Naive B cell (primary cell): ENCODE results near the gene SLC25A6. TPM values are rescaled to one million over a fixed set of nuclear protein-coding genes. Genes with fewer than 3 reads are reported as not detected.
"Not testable (repeated sequence)": the region's sequence is repeated elsewhere in the genome, so short reads cannot be mapped to it uniquely, and the experiment has no call there.

Experiments
- ATAC-seq, 2 donors: fragments of 150-1000 bp; cut with Tn5 transposase; 2 replicates each; pipeline ENCODE4 v1.10.0; 2021; ENCODE audit warnings: low read depth in 2 of 2, mild to moderate bottlenecking in 2 of 2, moderate library complexity in 2 of 2
- DNase-seq: peaks from one replicate; pipeline ENCODE4 v3.0.0; 2022
- H3K27ac Mint-ChIP-seq, 6 donors: one replicate each; pipeline ENCODE4 v1.8.0; 2020 to 2022; ENCODE audit warnings: mild to moderate bottlenecking in 6 of 6, mixed read lengths in 6 of 6, moderate library complexity in 5 of 6, inconsistent platforms in 2 of 6
- H3K27me3 Mint-ChIP-seq, 3 donors: one replicate each; pipeline ENCODE4 v1.8.0; 2021 to 2022; ENCODE audit warnings: mixed read lengths in 3 of 3, mild to moderate bottlenecking in 1 of 3
- H3K36me3 Mint-ChIP-seq, 2 donors: one replicate each; pipeline ENCODE4 v1.8.0; 2020 to 2022; ENCODE audit warnings: mixed read lengths in 2 of 2, inconsistent platforms in 1 of 2, mild to moderate bottlenecking in 1 of 2
- H3K4me1 Mint-ChIP-seq, 3 donors: one replicate each; pipeline ENCODE4 v1.8.0; 2020 to 2022; ENCODE audit warnings: mixed read lengths in 3 of 3, inconsistent platforms in 1 of 3, mild to moderate bottlenecking in 1 of 3, moderate library complexity in 1 of 3
- H3K4me3 Mint-ChIP-seq, 8 donors: one replicate each; pipeline ENCODE4 v1.8.0; 2020 to 2022; ENCODE audit warnings: mild to moderate bottlenecking in 8 of 8, mixed read lengths in 8 of 8, moderate library complexity in 8 of 8, inconsistent platforms in 2 of 8
- H3K9me3 Mint-ChIP-seq, 7 donors: one replicate each; pipeline ENCODE4 v1.8.0; 2020 to 2022; ENCODE audit warnings: mixed read lengths in 7 of 7, mild to moderate bottlenecking in 5 of 7, inconsistent platforms in 2 of 7, moderate library complexity in 1 of 7
- polyA plus RNA-seq, 6 donors: library from polyadenylated mRNA; unstranded; fragments of 300-500 nt; fragmentation: Illumina TruSeq; gene quantifications; one replicate each; pipeline ENCODE4 v1.2.3, GENCODE V29; 2021; ENCODE audit warnings: low read depth in 6 of 6

Gene SLC25A6
- polyA plus RNA-seq, 6 donors from 2014 or later = 411 to 627 (median 548) TPM

DNA sequence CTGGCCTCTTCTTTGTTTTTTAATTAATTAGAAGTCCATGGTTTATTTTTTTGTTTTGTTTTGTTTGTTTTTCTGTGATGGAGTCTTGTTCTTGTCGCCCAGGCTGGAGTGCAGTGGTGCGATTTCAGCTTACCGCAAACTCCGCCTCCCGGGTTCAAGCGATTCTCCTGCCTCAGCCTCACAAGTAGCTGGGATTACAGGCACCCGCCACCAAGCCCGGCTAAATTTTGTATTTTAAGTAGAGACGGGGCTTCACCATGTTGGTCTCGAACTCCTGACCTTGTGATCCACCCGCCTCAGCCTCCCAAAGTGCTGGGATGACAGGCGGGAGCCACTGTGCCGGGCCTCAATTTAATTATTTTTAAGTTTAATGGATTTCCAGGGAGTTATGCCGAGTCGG, 42.3 kb downstream of the SLC25A6 start:
- H3K27me3 Mint-ChIP-seq, H3K36me3 Mint-ChIP-seq, H3K27ac Mint-ChIP-seq, H3K4me1 Mint-ChIP-seq, H3K4me3 Mint-ChIP-seq, DNase-seq, ATAC-seq, H3K9me3 Mint-ChIP-seq: not testable (repeated sequence)

- peaks cover 0 to 11% (median 6%) of the 10 kb centered on the region in 7 donors for H3K9me3 Mint-ChIP-seq
- H3K27ac Mint-ChIP-seq = peak overlapping the region in 1 of 6 donors; percentile 54
- no peaks in the 10 kb centered on the region for H3K27me3 Mint-ChIP-seq
- H3K36me3 Mint-ChIP-seq = peaks cover 7 to 10% of the 10 kb centered on the region in 2 donors
- H3K4me3 Mint-ChIP-seq = peak overlapping the region in 2 of 8 donors; percentile 23 to 25
- ATAC-seq (no peak), DNase-seq (no peak)
- peaks cover 0 to 15% (median 5%) of the 10 kb centered on the region in 3 donors for H3K4me1 Mint-ChIP-seq
Observed at GRCh38 chrX:1341545-1342184, 50.2 kb downstream of the SLC25A6 start.

GRCh38 chrX:1336948-1337779, 54.7 kb downstream of the SLC25A6 start:
- Mint-ChIP-seq H3K27ac (peak overlapping the region in 5 of 6 donors; percentile 78 to 97 (median 91)), H3K36me3 (peaks cover 6 to 7% of the 10 kb centered on the region in 2 donors), H3K4me3 (peak overlapping the region; percentile 90 to 97 (median 95)), H3K27me3 (no peaks in the 10 kb centered on the region), H3K4me1 (peaks cover 12 to 57% (median 16%) of the 10 kb centered on the region in 3 donors), H3K9me3 (peaks cover 0 to 11% (median 6%) of the 10 kb centered on the region in 7 donors)
- peak; percentile 11 to 24 for ATAC-seq
- DNase-seq = peak; percentile 25

DNA sequence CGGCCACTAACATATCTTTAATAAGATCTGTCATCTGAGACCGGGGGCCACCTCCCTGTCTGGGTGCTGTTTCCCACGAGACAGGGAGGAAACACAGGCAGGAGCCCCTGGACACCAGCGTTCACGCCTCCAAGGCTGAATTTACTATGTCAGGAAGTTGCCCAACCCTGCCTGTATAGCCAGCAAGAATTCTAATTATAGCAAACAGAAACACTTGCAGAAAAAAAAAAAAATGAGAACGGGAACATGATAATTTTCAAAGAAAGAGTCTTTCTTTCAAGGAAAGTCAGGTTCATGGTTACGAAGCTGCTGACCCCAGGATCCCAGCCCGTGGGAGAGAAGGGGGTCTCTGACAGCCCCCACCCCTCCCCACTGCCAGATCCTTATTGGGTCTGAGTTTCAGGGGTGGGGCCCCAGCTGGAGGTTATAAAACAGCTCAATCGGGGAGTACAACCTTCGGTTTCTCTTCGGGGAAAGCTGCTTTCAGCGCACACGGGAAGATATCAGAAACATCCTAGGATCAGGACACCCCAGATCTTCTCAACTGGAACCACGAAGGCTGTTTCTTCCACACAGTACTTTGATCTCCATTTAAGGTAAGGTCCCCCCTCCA, 55.5 kb downstream of the SLC25A6 start, which contains the start of gene IL3RA:
Gene IL3RA (plus strand): TSS at position 455 of the 613 bp plus-strand sequence. CDS start 4,981 bp downstream, outside the sequence.
- no peaks in the 10 kb centered on the region for H3K27me3 Mint-ChIP-seq
- DNase-seq (peak; percentile 48), ATAC-seq (peak; percentile 44 to 58)
- H3K9me3 Mint-ChIP-seq = peaks cover 0 to 9% (median 3%) of the 10 kb centered on the region in 7 donors
- peaks cover 12 to 58% (median 16%) of the 10 kb centered on the region in 3 donors for H3K4me1 Mint-ChIP-seq
- H3K27ac Mint-ChIP-seq = peak within 1 kb of the TSS; percentile 69 to 97 (median 89)
- H3K36me3 Mint-ChIP-seq = peaks cover 2 to 3% of the 10 kb centered on the region in 2 donors
- peak within 1 kb of the TSS; percentile 90 to 97 (median 95) for H3K4me3 Mint-ChIP-seq

Other genes with a start within 250 kb of the SLC25A6 start
- gene CRLF2, start 179.5 kb downstream of the SLC25A6 start, polyA plus RNA-seq = not detected
- gene CSF2RA, start 123.3 kb downstream of the SLC25A6 start, polyA plus RNA-seq = under 1 TPM in 4 of 6 donors, not detected in 2; 0.27 to 0.68 (median 0.54) TPM
- 10 to 100 TPM in 2 of 6 donors, 1 to 10 TPM in 4; 4.1 to 33.6 (median 7.5) TPM for gene IL3RA, start 55.3 kb downstream of the SLC25A6 start, polyA plus RNA-seq
- gene ASMTL, start 60.8 kb upstream of the SLC25A6 start, polyA plus RNA-seq = 10 to 100 TPM; 49.2 to 66.0 (median 57.7) TPM
- gene P2RY8, start 145.1 kb upstream of the SLC25A6 start, polyA plus RNA-seq = 100 to 1,000 TPM; 227 to 320 (median 275) TPM
- 10 to 100 TPM; 14.2 to 69.9 (median 21.2) TPM for gene AKAP17A, start 199.5 kb upstream of the SLC25A6 start, polyA plus RNA-seq
- gene ASMT, start 222.9 kb upstream of the SLC25A6 start, polyA plus RNA-seq = not detected